ENCODE data around the gene ELFN1.

Gene ELFN1

DNA sequence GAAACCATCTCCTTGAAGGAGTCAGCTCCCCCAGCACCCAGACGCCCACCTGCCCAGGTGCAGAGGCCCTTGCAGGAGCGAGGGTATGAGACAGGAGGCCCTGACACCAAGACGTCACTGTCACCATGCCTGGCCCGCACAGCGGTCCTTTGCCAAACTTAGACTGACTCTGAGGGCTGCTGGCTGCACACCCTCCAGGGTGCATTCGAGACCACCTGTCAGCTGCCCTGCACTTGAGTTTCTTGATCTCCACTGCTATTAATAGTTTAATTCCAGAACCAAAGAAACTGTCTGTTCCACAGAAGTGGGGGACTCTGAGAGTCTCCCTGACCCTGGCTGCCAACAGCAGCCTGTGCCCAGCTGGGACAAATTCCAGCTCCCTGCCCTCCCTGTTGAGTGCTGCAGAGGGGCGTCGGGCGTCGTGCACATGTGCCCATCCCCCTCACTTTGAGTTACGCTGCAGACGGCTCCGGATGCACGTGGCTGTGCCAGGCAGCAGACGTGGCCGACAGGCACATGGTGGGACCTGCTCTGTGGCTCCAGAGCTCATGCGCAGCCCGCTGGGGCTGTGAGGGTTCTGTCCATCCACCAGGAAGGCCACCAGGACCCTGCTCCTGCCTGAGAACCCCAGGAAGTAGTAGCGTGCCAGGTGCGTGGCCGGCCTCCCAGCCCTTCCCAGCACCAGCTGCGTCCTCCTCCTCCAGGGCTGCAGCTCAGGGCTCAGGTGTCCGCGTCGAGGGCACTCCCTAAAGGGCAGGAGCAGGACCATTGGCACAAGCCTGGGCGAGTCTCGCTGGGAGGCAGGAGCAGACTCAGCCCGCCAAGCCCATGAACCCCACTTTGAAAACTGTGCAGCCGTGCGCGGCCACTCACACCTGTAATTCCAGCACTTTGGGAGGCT is 24.8 kb downstream of the ELFN1 start:
- no peak for TF ChIP-seq GATA1 (IDR thresholded peaks at IDR 0.05; ENCODE audit: low read depth, low read length)
- TF ChIP-seq POLR2A (IDR thresholded peaks at IDR 0.05; ENCODE audit: low read length), result no peak
- DNase-seq, result no peak

DNA sequence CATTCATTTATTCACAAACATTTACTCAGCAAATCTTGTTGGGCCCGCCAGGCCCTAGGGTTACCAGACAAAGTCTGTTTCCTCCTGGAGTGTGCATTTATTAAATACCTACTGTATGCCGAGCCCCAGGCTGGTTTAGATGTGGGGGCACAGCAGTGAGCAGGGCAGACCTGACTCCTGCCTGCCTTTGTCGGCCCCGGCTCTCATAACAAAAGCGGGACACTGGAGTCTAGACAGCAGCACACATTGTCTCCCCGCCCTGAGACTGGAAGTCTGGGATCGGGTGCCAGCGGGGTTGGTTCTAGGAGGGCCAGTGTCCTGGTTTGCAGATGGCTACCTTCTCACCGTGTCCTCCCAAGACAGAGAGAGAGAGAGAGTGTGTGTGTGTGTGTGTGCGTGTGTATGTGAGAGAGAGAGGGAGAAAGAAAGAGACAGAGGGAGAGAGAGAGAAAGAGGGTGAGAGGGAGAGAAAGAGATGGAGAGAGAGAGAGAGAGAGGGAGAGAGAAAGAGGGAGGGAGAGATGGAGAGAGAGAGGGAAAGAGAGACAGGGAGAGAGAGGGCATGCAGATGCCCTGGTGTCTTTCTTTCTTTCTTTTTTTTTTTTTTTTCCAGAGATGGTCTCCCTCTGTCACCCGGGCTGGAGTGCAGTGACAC is 25.9 kb downstream of the ELFN1 start:
- TF ChIP-seq POLR2A (IDR thresholded peaks at IDR 0.05; ENCODE audit: low read length) (no peak), GATA1 (IDR thresholded peaks at IDR 0.05; ENCODE audit: low read depth, low read length) (no peak)
- no peak for DNase-seq

DNA sequence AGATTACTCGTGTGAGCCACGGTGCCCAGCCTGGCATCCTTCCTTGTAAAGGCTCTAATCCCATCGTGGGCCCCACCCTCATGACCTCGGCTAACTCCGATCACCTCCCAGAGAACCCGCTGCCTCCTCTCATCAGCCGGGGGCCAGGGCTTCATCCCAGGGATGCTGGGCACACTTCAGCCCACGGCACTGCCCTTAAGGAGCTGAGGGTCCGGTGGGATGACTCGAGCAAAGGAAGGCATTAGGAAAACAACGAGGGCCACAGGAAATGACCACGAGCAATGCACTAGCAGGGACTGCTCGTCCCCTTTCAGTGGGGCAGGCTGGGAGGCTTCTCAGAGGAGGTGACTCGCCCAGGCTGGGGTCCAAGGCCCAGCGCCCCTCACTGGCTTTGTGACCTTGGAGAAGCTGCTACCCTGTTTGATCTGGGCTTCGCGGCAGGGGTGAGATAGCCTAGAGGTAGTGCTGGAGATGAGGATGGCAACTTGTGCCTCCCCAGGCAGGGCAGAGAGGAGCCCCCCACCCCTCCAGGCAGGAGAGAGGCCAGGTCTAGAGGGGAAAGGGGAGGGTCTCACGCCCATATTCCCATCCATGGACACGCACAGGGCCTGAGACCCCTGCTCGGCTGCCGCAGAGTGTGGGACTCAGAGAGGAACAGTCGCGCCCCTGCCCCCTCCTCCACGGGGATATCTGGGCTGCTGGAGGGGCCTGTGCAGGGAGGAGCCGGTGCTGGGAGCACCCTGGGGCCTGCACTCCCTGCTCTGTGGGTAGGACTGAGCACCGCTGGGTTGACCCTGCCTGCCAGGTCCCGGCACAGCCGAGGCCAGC is 26.8 kb downstream of the ELFN1 start:
- no peak for DNase-seq

DNA sequence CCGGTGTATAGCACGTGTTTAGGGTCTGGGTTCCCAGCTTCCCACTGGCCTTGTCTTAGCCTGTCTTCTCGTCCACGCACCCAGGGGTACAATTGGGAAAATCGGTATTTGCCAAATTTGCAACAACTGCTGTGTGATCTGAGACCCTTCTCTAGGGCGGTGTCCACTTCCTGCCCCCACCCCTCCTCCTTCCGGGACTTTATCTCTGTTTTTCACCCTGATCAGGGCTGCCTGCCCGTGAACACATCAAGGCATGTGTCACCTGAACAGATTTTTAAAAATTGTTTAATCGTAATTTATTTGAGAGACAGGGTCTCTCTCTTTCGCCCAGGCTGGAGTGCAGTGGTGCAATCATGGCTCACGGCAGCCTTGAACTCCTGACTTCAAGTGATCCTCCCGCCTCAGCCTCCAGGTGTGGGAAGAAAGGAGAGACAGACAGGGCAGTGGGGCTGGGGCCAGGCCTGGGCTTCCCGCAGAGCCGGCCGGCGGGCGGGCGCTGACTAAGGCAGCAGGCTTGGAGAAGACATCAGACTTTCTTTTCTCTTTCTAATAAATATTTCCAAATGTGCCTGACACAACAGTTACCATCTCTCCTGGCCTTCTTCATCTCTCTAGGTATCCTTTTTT is 27.5 kb downstream of the ELFN1 start:
- no peak for DNase-seq
- TF ChIP-seq GATA1 (IDR thresholded peaks at IDR 0.05; ENCODE audit: low read depth, low read length) (no peak), POLR2A (IDR thresholded peaks at IDR 0.05; ENCODE audit: low read length) (no peak)

More for the DNA sequence above, 26.8 kb downstream of the ELFN1 start:
- TF ChIP-seq GATA1 (IDR thresholded peaks at IDR 0.05; ENCODE audit: low read depth, low read length) (no peak), POLR2A (IDR thresholded peaks at IDR 0.05; ENCODE audit: low read length) (no peak)

DNA sequence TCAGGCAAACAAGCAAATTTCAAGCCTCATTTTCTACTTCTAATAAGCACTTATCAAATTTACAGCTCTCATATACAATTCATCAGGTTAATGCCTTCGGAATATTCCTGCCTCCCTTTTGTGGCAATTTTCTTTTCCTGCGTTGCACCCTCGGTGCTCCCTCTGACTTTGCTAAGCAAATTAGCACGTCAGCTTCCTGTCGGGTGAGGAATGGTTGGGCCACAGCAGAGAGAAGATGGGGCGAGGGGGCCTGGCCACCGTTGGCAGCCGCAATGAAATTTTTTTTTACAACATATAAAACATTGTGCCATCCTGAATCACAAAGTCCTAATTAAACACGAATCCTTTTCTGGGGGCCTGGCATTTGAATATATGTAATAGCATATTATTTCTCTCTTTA is 28.1 kb downstream of the ELFN1 start:
- no peak for TF ChIP-seq GATA1 (IDR thresholded peaks at IDR 0.05; ENCODE audit: low read depth, low read length)
- TF ChIP-seq POLR2A (IDR thresholded peaks at IDR 0.05; ENCODE audit: low read length), result no peak
- DNase-seq, result no peak

DNA sequence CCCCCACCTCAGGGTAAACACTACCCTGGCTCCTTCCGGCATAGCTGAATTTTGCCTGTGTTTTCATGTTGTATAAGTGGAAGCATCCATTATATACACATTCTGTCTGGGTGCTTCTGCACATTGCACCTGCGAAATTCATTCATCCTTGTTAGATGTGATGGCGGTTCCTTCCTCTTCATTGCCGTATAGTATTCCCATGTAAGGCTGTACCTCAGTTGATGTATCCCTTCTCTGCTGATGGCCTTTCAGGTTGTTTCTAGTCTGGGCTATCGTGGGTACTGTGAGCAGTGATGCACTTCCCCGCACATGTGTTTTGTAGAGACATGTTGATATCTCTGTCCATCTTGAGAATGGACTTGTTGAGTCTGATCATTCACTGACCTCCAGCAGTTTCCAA is 28.9 kb downstream of the ELFN1 start:
- TF ChIP-seq POLR2A (IDR thresholded peaks at IDR 0.05; ENCODE audit: low read length) (no peak), GATA1 (IDR thresholded peaks at IDR 0.05; ENCODE audit: low read depth, low read length) (no peak)

DNA sequence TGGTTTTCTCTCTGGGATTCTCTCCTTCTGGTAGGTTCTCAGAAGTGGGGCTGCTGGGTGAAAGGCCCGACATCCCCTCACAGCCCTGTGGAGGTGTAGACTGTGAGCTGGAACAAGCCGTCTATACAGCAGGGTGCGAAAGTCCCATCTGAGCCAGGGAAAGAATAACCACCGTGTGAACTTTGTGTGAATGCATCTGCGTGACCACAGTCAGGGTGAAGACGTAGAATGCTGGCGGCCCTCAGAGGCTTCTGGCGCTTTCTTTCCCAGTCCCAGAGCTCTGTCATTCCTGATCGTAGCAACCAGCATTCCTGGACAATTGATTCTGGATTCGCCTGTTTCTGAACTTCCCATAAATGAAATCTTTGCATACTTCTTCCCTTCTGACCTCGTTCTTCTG is 30.0 kb downstream of the ELFN1 start:
- no peak for DNase-seq

More for the DNA sequence above, 28.9 kb downstream of the ELFN1 start:
- no peak for DNase-seq

DNA sequence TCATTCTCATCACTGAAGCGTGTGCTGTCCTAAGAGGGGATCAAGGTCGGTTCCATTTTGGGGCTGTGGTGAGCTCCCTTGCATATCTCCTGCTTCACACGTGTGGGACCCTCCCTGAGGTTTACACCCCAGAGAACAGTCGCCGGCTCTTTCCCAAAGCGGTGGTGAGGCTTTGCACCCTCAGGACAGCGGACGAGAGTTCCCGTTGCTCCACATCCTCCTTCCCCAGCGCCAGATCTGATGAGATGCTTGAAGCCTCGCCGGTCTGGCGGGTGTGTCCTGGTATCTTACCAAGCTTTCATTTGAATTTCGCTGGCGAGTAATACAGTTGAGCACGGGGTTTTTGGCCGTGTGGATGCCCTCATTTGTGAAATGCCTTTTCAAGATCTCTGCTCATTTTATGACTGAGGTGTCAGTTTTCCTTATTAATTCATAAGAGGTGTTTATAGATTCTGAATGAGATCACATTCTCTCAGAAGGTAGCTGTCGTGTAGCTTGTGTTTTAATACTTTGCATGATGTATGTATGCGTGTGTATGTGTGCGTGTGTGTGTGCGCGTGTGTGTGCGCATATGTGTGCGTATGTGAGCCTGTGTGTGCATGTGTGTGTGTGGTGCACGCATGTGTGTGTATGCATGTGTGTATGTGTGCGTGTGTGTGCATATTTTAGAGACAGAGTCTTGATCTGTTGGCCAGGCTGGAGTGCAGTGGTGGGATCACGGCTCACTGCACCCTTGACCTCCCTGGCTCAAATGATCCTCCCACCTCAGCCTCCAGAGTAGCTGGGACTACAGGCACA is 30.7 kb downstream of the ELFN1 start:
- no peak for DNase-seq
- TF ChIP-seq POLR2A (IDR thresholded peaks at IDR 0.05; ENCODE audit: low read length) (no peak), GATA1 (IDR thresholded peaks at IDR 0.05; ENCODE audit: low read depth, low read length) (no peak)

More for the DNA sequence above, 30.0 kb downstream of the ELFN1 start:
- TF ChIP-seq POLR2A (IDR thresholded peaks at IDR 0.05; ENCODE audit: low read length) (no peak), GATA1 (IDR thresholded peaks at IDR 0.05; ENCODE audit: low read depth, low read length) (no peak)

DNA sequence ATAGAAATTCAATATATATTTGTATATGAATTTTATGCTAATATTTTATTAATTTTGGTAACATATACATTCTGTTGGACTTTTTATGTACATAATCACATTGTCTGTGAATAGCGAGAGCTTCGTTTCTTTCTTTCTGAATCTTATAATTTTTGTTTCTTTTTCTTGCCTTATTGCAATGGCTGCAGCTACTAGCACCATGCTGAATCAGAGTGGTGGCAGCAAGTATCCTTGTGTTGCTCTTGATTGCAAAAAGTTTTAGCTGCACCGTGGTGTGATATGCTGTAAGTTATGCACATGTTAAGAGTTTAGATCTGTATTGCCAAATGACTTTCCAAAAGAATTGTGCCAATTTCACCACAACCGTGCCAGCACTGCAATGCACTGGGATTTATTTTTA is 32.6 kb downstream of the ELFN1 start:
- TF ChIP-seq POLR2A (IDR thresholded peaks at IDR 0.05; ENCODE audit: low read length) (no peak), GATA1 (IDR thresholded peaks at IDR 0.05; ENCODE audit: low read depth, low read length) (no peak)
- DNase-seq, result no peak

DNA sequence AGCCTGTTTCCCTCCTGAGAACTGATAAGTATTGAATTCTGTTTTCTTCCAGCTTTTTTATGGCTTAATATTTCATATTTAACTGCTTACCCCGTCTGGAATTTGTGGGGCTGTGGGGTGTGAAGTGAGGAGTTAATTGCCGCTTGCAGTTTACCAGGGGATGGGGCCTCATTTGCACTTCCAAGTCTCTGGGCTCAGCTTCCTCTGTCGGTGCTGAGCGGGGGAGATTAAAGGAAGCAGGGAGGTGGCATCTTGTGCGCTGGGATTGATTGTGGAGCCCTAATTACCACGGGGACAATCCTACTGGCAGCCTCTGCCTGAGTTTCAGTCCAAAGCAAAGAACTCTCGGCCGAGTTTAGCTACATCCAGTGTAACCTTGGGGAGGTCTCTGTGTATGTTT is 33.4 kb downstream of the ELFN1 start:
- TF ChIP-seq GATA1 (IDR thresholded peaks at IDR 0.05; ENCODE audit: low read depth, low read length) (no peak), POLR2A (IDR thresholded peaks at IDR 0.05; ENCODE audit: low read length) (no peak)
- no peak for DNase-seq

DNA sequence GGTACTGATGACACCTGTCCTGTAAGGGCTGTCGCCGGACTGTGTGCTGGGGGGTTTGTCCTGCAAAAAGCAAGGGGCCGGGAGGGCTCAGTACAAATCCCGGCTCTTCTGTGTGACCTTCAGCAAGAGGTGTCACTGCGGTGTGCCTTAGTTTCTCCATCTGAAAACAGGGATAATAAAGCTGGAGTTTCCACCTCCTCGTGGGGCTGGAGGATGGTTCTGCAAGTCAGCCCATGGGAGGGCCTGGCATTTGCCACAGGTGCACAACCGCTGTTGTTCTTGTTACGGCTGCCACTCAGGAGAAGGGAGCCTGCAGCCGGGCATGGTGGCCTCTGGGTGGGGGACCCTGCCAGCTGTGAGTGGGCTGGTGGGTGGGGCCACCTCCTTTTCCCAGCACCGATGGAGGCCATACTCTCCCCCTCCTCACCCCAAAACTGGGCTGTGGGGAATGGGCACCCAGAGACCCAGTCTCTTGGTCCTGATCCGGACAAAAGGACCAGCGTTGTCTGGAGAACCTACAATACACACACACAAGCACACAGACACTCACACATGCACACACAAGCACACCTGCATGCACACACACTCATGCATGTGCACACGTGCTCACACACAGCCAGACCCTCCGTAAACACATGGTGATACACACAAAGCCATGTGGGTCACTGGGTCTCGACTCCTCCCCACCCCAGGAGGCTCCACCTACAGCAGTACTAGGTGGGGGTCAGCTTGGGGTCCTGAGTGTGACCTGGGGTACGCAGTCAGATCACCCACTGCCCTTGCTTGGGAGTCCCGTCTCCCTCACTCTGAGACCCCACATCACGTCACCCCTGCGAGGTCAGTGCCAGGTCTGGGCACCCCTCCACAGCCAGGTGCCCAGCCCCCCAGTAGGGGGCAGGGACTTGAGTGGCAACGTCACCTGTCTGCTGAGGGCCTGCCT is 34.1 kb downstream of the ELFN1 start:
- no peak for TF ChIP-seq GATA1 (IDR thresholded peaks at IDR 0.05; ENCODE audit: low read depth, low read length)
- no peak for TF ChIP-seq POLR2A (IDR thresholded peaks at IDR 0.05; ENCODE audit: low read length)

More for the DNA sequence above, 34.1 kb downstream of the ELFN1 start:
- DNase-seq, result no peak
